Left cardiac atrium (tissue), 4 donors: ENCODE results near the gene EHD3. TPM values are rescaled to one million over a fixed set of nuclear protein-coding genes. Genes with fewer than 3 reads are reported as not detected.
A peak's percentile ranks its signal among the peaks of the same experiment; 100 is the strongest.

Experiments used
- ATAC-seq, 2 donors: fragments of 200-7000 bp; cut with Tn5 transposase; one replicate each; pipeline ENCODE4 v1.9.1; 2020; ENCODE audit warnings: mild to moderate bottlenecking in 2 of 2, moderate library complexity in 2 of 2
- DNase-seq: peaks from one replicate; pipeline ENCODE4 v3.0.0-alpha.2; 2020
- intact Hi-C, 2 donors: fragments of 100-400 bp; cut with DNase I; formaldehyde crosslinking; loops; one replicate each; pipeline versions ENCODE4 v1.14.1 to v1.15.1; 2022 to 2023
- total RNA-seq, 2 donors: library from RNA; stranded (reverse); fragmentation: NEBNext Ultra II Directional; extraction: Animal tissue kit (Norgen Biotek cat#: 25700); gene quantifications; one replicate each; pipeline ENCODE4 v1.2.1, GENCODE V29; 2021
- donor health status: DM: no; HTN: yes; CAD: no.
- donor health status: DM: no; HTN: yes; CAD: no; lungs with severe emphysema.
- donor health status: DM: yes; HTN: yes; CAD: no.
- donor health status: Dilated cardiomyopathy.

EHD3 gene
- total RNA-seq, 2 donors from 2014 or later = 8.1 to 11.7 TPM

DNA sequence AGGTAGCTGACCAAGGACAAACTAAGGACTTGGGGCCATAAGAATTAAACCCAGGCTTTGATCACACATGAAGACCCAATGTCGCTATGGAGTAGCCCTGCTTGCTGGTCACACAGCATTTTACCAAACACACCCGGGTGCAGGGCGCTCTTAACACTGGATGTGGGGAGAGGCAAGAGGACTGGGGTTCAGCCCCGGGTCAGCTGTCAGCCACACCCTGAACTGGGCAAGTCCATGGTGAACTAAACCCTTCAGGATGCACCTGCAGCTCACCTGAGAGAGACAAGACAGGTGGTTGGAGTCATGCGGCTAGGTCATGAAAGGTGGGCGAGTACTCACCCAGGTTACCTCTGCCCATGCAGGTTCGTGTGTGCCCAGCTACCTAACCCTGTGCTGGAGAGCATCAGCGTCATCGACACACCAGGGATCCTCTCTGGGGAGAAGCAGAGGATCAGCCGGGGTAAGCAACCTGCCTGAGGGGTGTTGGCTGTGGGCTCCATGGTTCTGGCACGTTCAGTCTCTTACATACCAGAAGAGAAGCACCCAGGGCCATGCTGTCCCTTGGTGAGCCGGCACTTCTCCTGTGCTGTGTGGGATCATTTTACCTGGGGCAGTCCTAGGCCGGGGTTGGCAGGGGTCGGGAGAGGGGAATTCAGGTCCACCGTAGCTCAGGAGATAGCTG, 15.2 kb downstream of the EHD3 start:
- ATAC-seq = no peak
- intact Hi-C loops = no loop called here
- DNase-seq = no peak

DNA sequence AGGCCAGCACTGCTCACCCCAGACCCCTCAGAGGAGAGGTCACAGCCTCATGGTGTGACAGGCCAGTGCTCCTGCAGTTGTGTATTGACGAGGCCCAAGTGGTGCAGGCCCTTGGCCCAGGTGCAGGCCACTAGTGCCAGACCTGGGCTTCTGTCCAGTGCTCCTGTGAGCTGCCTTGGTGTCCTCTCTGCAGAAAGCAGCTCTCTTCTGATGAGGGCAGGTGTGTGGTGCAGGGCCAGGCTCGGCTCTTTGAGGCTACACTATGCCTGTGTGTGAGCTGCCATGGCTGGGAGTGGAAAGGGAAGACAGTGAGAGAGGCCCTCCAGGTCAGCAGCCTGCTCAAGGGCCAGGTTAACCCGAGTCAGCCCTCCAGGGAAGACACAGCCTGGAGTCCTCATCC, 17.1 kb downstream of the EHD3 start:
- DNase-seq = no peak
- intact Hi-C loops = no loop called here
- no peak for ATAC-seq

DNA sequence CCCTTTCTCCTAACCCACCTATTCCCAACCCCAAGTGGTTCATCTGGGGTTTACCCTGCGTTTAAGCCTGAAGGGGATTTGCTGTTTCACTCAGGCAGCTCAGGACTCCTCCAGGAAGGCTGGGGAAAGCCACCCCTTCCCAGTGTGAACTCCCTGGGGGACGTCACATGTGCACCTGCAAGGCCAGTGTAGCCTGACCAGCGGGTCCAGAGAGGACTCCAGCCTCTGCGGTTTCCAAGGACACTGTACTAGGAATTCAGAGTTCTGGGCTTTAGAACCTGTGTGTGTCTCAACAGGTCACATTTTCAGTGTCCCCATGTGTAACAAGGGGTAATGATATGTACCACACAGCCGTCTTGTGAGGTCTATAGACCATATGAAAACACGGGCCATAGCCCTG, 17.9 kb downstream of the EHD3 start:
- intact Hi-C loops = no loop called here
- DNase-seq = no peak

DNA sequence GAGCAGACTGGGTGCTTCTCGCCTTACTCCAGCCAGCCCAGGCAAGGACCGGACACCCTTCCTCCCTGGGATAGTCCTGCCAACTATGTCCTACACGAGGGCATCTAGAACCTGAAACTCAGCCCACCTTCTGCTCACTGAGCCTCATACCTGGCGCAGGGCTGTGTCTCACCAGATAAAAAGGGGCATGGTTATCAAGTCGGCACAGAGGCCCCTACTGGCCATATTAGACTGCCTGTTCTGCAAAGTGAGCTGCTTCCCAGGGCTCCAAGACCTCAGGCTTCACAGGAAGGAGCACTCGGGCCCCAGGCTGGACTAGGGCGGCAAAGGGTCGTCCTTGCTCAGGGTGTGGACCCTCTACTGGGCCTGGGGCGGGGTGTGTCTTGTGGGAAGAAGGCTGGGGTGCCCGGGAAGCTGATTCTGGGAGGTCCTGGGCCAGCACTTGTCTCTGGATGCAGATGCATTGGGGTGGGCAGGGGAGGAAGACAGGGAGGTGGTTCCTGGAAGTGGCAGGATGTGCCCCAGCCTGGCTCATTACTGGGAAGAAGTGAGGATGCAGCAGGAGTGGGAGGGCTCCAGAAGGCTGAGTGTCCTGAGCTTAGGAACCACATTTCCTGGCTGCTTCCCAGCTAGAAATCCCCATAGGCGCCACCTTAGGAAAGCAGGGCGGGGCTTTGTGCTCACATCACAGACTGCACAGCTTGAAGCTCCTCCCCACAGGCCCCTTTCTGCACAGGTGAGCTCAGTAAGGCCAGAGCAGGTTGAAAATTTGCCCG, 19.6 kb downstream of the EHD3 start:
- DNase-seq (no peak), ATAC-seq (no peak)
- intact Hi-C loops = no loop called here

More for the DNA sequence above, 17.9 kb downstream of the EHD3 start:
- no peak for ATAC-seq

DNA sequence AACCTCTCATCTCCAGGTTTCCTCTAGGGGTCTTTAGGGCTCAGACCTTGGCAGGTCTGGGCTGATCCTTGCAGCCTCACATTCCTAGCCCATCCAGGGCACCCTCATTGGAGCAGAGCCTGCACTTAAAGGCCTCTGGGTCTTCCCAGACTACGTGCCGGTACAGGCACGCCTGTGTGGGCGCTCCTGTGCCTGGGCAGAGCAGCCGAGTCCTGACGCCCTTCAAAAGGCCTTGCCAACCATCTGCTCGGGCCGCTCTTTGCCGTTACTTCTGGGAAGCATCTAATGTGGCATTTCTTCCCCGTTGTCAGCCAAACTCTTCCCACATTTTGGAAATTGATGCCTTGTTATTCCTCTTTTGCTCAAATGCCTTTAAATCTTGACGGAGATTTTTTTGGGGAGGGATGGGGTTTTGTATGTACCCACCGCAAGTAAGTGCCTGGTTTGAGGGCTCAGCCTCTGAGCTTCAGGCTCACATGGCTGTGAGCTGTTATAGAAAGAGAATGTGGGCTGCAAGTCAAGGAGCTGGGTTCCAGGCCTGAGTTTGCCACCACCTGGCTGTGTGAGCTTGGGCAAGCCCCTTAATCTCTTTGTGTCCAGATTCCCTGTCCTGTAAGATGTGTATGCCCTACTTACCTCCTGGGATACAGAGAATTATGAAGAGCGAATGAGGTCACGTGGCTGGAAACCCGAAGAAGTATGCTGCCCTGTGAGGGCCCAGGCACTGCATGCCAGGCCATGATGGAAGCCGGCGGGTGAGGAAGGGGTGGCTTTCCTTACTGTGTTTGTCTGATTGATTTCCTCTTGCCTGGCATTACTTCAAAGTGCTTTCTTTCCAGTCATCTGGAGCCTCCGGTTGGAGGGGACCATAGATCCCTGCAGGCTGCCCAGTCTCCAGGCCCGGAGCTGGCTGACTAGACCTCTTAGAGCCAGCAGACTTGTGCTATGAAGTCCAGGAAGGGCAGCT, 20.6 kb downstream of the EHD3 start:
- DNase-seq (no peak), ATAC-seq (no peak)
- intact Hi-C loops = no loop called here

DNA sequence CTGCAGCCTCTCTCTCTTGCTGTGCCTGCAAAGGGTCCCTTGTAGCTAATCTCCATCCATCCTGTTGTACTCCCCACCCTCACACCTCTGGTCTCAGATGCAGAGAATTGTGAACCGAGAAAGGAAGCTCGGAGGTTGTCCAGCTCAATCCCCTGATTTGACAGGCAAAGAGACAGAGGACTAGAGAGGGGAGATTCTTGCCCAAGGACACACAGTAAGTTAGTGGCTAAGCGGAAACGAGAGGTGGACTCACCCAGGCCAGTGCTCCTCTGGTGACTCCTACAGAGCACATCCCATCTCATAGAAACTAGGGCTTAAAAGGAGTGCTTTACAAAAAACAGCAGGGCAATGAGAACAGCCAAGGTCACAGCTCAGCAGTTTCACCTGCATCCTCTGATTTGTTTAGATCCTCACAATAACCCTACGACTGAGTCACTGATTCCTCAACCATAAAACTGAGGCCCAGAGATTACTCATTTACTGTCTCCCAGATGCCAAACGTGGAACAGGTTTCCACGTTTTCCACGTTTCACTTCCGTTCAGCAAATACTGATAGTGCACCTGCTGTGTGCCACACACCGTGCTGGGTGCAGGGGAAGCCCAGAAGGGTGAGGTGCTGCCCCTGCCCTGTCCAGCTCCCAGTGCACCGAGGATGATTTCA, 22.1 kb downstream of the EHD3 start:
- ATAC-seq = no peak
- DNase-seq = no peak
- intact Hi-C loops = no loop called here

DNA sequence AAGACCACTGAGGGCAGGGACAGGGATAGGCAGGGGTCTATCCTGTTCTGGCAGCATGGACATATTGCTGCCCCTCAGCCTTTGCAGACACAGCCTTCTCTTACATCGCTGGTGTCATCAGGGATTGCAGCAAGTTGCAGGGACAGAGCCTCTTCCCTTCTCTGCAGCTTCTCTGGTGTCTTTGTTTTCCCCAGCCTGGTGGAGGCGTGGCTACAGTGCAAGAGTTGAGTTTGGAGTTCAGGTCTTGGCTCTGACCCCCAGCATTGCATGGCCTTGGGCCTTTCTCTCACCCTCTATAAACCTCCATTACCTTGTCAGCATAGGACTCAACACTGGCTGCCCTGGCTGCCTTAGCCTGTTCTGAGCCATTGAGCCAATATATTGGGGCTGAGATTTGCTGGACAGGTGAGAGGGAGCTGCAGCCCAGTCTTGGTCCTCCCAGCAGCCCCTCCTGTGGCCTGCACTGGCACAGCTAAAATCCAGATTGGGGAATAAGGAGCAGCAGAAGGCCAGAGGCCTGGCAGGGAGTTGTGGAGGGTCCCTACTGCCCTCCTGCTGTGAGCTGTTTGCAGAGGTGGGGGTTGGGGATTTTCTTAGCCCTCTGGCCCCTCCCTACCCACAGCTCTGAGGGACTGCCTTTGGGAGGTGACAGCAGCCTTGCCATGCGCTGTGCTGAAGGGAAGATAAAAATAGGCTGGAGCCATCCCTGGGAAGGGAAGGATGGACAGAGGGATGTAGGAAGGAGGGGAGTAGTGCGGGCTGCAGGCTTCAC, 22.8 kb downstream of the EHD3 start:
- ATAC-seq (peak; percentile 14 to 56), DNase-seq (no peak)
- intact Hi-C loops = no loop called here

DNA sequence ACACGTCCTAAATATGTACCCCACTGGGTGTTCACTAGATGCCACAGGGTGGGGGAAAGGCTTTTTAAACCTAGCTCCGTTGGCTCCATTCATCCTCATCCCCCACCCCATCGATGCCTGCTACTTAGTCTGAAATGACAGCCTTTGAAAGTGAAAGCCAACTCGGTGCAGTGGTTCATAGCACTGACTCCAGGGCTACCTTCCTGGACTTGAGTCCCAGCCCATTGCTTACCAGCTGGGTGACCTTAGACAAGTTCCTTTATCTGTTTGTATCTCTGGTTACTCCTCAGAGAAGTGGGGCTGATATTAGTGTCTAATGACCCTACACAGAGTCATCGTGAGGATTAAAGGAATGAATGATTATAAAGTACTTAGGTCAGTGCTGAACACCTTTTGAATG, 24.4 kb downstream of the EHD3 start:
- DNase-seq (no peak), ATAC-seq (no peak)
- intact Hi-C loops = no loop called here

DNA sequence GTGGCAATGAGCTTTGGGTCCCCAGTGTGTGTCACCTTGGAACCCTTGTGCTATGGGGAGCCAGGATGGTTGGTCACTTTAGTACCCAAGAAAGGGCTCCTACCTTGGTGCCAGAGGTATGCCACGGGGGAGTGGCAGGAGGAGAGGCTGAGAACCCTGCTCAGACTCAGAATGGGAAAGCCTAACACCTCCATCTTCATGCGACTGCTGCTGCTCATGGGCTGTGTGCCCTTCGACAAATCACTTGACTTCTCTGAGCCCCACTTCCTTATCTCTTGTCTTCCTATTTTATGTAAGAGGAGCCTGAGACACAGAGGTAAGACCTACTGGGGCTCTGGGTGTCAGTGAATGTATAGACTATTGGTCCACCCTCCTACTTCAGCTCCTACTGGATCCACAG, 25.1 kb downstream of the EHD3 start:
- ATAC-seq (no peak), DNase-seq (no peak)
- intact Hi-C loops = no loop called here

DNA sequence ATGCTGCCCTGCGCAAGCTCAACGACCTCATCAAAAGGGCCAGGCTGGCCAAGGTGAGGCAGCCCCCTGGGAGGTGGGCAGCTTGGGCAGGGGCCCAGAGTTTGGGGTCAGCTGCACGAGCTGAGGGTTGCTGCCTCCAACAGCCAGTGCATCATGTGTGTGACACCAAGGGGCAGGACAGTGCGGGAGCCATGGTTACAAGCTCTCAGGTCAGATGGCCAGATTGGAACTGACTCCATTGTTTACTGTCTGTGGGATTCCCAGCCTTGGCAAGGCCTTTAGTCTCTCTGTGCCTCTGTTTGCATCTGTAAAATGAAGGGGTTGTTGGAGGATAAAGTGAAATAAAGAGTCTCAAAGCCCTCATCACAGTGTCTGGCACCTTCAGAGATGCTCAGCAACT, 26.9 kb downstream of the EHD3 start:
- DNase-seq (no peak), ATAC-seq (no peak)
- intact Hi-C loops = no loop called here

DNA sequence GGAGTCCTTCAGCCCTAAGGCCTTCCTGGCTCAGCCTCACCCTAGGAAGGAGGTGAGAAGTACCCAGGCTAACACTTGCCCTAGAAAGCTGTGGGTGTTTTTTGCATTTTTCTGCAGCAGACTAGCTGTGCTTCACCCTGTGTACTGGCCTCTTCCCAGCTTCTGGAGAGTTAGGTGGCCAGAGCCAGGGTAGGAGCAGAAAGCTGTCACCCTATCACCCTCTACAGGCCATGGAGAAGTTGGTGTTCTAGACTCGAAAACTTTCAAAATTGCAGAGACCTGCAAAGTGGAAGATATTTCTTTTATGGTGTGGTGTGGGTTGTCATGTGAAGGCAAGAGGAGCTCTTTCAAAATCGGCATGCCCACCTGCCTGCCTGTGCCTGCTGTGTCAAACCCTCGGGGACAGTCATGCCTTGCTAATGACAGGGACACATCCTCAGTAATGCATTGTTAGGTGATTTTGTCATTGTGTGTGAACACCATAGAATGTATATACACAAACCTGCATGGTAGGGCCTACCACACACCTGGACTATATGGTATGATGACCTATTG, 29.8 kb downstream of the EHD3 start:
- DNase-seq (no peak), ATAC-seq (peak; percentile 29 to 77)
- intact Hi-C loops = no loop called here

DNA sequence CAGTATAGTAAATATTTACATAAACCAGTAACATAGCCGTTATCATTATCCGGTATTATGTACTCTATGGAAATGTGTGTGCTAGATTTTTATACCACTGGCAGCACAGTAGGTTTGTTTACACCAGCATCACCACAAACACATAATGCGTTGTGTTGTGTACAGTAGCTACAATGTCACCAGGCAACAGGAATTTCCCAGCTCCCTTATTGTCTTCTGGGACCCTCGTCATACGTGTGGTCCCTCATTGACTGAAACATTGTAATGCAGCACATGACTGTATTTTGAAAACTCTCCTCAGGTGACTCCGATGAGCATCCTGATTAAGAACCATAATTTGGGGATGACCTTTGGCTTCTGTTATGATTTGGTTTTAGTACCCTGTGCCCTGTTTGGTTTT, 31.3 kb downstream of the EHD3 start:
- DNase-seq (no peak), ATAC-seq (no peak)
- intact Hi-C loops = no loop called here

DNA sequence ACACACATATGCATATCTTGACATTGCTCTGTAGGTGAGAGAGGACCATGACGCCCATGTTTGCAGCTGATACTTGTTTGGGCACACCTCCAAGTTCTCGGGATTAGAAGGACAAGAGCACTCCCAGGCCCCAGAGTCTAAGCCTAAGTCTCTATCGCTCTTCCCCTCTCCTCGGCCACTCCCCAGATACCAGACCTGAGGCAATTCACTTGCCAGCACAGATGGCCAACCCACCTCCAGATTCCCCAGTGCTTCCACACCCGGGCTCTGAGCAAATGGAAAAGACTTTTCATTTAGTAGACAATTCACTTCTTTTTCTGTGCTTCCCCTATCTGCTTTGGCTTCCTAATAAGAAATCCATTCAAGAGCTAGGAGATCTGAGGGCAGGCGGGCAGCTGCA, 32.9 kb downstream of the EHD3 start:
- DNase-seq = no peak
- no peak for ATAC-seq
- intact Hi-C loops = no loop called here

DNA sequence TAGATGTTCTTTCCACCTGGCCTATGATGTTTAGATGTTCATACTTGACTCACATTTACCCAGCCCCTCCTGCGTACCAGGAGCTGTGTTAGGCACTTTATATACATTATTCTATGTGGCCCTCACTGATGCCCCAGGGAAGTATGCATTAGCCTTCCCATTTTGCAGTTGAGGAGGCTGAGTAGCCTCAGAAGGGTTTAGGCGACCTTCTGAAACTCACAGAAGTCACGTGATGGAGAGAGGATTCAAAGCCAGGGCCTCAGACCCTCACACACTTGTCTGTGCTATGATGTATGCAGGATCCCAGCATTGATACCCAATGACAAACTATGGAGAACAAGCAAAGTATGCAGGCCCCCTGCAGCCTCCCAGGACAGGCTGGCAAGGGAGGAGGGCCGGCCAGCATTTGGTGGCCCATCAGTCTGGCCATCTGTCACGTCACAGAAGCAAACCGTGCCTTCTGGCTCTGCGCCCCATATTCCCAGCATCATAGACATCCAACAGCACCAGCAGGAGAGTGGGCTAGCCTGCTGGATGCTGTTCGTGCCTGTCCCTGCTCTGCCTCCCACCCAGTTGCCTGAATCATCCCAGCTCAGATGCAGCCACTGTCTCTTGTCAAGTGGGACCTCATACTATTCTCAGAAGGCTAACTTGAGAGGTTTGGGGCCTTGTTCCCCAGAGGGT, 33.6 kb downstream of the EHD3 start:
- no peak for ATAC-seq
- intact Hi-C loops = no loop called here
- no peak for DNase-seq

DNA sequence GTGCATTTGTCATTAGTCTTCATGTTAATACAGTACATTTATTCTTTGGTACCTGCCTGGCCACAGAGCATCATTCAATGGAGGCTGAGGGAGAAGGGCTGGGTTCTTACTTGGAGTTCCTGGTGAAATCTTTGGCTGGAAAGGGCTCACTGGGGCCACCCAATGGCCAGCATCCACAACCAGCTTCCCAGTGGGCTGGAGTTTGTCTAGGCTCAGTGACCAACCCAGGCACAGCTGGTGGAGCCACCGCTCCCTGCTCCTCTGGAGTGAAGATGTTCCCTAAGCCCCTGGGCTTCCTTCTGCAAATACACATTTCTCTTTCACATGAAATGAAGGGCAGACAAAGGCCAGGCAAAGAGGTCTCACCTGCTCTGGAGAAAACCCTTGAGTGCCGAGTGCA, 34.4 kb downstream of the EHD3 start:
- ATAC-seq = no peak
- intact Hi-C loops = no loop called here
- no peak for DNase-seq

DNA sequence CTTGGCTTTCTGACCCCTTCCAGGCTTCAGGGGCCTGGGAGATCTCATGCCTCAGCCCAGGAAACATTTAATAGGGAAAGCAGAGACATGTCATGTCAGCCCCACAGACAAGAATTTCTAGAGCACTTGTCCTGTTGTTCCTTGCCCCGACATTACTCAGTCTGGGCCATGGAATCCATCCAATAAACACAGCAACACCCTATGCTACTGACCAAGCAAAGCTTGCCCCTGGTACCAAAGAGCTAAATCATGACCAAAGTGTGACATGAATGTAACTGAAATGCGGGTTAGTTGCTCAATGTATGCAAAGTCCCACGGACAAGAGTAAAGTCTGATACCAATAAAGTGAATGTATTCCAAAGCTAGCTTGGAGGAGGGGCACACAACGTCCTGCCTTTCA, 35.1 kb downstream of the EHD3 start:
- peak; percentile 41 to 48 for ATAC-seq
- no peak for DNase-seq
- intact Hi-C loops = no loop called here

DNA sequence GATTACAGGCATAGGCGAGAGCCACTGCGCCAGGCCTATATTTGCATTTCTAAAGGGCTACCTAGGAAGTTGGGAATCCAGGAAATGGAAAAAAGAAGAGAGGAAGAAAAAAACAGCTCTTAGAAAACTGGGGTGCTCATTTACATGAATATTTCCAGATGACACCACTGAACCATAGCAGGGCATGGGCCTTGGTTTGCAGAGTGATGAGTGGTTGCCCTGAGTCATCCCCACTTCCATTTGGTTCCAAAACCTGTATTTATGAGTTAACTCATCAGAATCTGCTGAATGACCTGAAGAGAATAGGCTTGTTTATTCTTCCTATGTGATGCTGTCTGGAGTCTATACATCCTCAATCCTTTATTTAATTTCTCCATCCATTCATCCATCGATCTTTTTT, 36.2 kb downstream of the EHD3 start:
- ATAC-seq = no peak
- intact Hi-C loops = no loop called here
- DNase-seq = no peak

DNA sequence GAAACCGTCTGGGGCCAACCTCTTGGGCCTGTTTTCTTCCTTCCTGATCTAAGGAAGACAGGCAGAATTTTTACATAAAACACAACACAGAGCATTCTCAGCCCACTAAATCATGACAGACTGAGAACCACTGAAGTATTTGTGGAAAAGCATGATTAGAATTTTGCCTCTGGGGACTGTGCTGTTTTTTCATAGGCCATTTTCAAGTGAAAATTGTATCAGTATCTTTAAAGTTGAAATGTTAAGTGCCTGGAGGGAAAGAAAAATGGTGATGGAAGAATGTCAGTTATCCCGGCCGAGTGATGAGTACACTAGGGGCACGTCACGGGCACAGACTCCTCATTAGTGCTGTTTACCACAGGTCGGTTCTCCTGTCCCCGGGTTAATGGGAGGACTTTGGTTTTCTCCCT, 36.9 kb downstream of the EHD3 start:
- intact Hi-C loops = no loop called here
- no peak for DNase-seq
- no peak for ATAC-seq
